GM18505 (cell line): ENCODE data around the gene GSTT4.
"Not testable (repeated sequence)": the region's sequence is repeated elsewhere in the genome, so short reads cannot be mapped to it uniquely, and the experiment has no call there.

Source experiments
- ATAC-seq: cut with Tn5 transposase; IDR thresholded peaks from one replicate; pipeline ENCODE4 v1.9.1; 2021; ENCODE audit not compliant: unreplicated experiment
- POLR2A ChIP-seq: IDR thresholded peaks from 4 replicates; pipeline ENCODE4 v1.6.1; 2011; ENCODE audit warnings: borderline replicate concordance; ENCODE audit not compliant: insufficient read depth, insufficient read length; ENCODE audit errors: extremely low read depth

GSTT4 gene

GRCh38 chr22:24005201-24005600 lies at the start of gene GSTT4:
GSTT4 (minus strand) TSS chr22:24005453; CDS start chr22:24005356, 97 bp downstream.
- ATAC-seq: no peak
- TF ChIP-seq POLR2A: no peak

GRCh38 chr22:24054356-24054755 lies 49.1 kb upstream of the GSTT4 start:
- no peak for ATAC-seq
- TF ChIP-seq POLR2A: no peak

GRCh38 chr22:24053481-24054226 lies 48.4 kb upstream of the GSTT4 start:
- no peak for TF ChIP-seq POLR2A
- no peak for ATAC-seq

- ATAC-seq: no peak
Observed at GRCh38 chr22:24051568-24051967, 46.3 kb upstream of the GSTT4 start.

DNA sequence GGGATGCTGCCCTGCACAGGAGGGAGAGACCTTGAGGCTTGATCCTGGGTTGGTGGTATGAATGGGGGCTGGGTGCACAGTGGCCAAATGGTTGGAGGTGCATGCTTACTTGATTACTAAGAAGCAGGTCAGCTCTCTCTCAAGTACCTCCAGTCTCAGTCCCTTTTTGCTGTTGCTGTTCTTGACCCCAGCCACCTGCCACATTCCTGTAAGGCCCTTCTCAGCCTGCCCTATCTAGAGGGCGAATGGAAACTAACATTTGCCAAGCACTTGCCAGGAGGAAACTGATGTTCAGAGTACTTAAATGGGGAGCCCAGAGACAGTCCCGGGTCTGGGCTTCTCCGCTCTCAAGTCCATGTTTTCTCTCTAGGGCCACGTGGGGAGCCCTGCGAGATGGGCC lies 45.8 kb upstream of the GSTT4 start:
- no peak for TF ChIP-seq POLR2A
- ATAC-seq: no peak

More at GRCh38 chr22:24051568-24051967, 46.3 kb upstream of the GSTT4 start:
- TF ChIP-seq POLR2A: no peak

DNA sequence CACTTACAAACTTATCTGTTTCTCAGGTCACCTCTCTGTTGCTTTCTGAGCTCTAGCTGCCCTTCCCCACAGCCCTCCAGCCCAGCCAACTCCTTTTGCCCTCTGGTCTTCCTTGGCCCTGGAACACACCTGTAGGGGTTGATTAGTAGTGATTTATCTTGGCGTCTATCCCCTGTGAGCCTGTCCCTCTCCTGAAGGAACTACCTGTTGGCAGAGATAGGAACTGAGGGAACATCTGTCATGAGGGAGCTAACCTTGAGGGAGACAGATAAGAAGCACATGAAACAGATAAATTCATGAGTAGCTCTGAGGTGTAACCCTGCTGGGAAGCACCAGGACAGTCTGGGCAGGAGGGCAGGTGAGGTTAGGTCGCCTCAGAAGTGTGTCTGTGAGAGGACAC lies 44.7 kb upstream of the GSTT4 start:
- TF ChIP-seq POLR2A: no peak
- no peak for ATAC-seq

GRCh38 chr22:24049211-24049610 lies 44.0 kb upstream of the GSTT4 start:
- ATAC-seq: no peak
- no peak for TF ChIP-seq POLR2A

- ATAC-seq: no peak
- no peak for TF ChIP-seq POLR2A
Observed at GRCh38 chr22:24046024-24046423, 40.8 kb upstream of the GSTT4 start.

- no peak for ATAC-seq
- no peak for TF ChIP-seq POLR2A
Observed at GRCh38 chr22:24043958-24044357, 38.7 kb upstream of the GSTT4 start.

DNA sequence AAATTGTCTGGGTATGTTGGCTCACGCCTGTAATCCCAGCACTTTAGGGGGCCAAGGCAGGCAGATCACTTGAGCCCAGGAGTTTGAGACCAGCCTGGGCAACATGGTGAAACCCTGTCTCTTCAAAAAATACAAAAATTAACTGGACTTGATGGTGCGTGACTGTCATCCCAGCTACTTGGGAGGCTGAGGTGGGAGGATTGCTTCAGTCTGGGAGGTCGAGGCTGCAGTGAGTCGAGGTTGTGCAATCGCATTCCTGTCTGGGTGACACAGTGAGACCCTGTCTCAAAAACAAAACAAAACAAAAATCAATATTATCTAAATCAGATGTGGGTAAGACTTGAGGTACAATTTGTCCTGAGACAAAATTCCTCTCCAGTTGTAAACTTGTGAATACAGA lies 38.2 kb upstream of the GSTT4 start:
- not testable (repeated sequence) for ATAC-seq

DNA sequence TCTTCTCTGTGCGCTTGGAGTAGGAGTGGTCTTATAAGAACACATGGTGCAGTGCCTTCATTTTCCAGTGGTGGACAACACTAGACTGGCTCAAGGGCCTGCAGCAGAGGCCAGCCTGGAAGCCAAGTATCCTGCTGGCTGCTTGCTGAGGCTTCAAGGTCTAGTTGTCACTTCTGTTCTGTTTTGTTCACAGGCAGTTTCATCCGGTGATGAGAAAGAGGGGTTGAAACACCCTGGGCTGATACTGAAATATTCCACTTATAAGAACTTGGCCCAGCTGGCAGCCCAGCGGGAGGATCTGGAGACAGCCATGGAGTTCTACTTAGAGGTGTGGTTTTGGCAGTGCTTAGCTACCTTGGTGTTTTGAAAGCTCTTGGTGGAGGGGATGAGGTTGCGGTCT lies 35.7 kb upstream of the GSTT4 start:
- ATAC-seq: no peak
- no peak for TF ChIP-seq POLR2A

GRCh38 chr22:24039046-24039445 lies 33.8 kb upstream of the GSTT4 start:
- TF ChIP-seq POLR2A: no peak
- ATAC-seq: no peak

DNA sequence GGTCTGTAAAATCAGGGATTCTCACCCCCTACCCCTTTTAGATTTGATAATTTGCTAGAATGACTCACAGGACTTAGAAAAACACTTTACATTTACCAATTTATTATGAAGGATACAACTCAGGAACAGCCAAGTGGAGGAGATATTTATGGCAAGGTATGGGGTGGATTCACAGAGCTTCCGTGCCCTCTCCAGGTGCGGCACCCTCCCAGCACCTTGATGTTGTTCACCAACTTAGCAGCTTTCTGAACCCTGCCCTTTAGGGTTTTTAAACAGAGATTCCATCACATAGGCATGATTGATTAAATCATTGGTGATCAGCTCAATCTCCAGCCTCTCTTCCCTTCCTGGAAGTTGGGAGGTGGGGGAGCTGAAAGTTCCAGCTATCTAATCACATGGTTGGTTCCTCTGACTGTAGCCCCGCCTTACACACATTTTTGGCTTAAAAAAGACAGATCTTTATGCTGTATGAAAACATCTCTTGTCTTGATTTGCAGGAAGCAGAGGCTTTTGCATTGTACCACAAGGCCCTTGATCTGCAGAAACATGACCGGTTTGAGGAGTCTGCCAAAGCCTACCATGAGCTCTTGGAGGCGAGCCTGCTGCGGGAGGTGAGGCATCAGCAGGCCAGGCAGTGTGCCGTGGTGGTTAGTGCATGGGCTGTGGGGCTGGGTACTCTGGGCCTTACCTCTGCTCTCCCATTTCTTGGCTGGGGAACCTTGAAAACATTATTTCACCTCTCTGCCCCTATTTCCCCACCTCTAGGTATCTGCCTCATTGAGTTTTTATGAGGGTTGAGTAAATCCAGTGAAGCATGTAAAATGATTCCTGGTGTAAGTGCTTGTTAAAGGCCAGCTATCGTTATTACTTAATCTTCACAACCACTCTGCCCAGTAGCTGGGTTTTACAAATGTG lies 32.9 kb upstream of the GSTT4 start:
- no peak for TF ChIP-seq POLR2A

DNA sequence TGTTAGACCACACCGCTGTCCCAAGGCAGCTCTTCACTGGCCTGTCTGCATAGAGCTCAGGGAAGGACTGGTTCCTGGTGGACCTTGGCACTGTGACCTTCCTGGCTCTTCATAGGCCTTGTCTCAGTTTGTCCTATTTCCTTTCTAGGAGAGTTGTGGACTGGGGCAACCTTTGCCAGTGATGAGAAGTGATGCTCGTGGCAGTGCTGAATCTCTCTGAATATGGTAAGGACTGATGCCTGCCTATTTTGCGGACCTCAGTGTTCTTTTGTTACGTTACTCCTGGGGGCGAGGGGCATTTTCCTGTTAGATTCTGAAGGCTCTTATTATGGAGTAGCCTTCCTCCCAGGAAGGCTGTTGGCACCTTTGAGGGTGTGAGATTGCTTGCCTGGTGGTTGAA lies 30.0 kb upstream of the GSTT4 start:
- no peak for ATAC-seq
- no peak for TF ChIP-seq POLR2A

More for the DNA sequence above, 32.9 kb upstream of the GSTT4 start:
- ATAC-seq: no peak
